Measurements from ENCODE around the gene PRKAG2.

The PRKAG2 gene

DNA sequence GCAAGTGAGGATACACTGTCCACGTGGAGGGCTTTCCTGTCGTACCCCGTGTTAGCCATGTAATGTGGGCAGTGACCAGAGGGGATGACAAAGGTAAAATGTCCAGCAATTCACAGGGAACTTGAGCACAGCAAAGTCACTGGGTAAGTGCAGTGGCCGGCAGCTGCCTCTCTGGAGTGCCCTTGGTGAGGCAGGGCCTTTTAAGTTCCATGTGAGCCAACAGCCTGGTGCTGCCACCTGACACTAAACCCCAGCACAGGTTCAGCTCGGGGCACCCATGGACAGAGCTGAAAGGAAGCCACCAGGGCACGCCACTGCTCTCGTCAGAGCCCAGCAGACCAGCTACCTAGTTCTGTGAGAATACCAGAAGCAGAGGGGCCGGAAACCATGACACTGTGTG lies 168.3 kb downstream of the PRKAG2 start:
- H3K9me3 ChIP-seq (ENCODE audit: control insufficient read depth, low read length): no peaks in the 10 kb centered on the region

DNA sequence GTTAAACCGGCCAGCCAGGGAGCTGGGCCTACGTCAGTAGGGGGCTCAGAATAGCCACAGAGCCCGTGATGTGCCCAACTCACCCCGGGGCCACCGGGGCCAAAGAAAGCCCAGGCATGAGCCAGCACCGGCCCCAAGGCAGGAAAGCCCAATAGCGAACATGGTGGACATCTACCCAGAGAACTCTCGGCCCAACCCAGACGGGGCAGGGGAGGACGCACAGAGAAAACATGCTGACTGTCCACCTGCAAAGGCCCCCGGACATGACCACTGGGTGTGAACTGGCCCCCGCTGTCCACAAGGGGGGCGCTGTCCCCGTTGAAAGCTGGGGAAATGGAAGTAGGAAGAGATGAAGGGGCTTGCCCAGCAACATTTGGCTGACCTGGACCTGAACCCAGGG lies 169.2 kb downstream of the PRKAG2 start:
- Histone ChIP-seq H3K27ac (no peak overlapping the region), H3K27me3 (ENCODE audit: control insufficient read depth, insufficient read depth, low read length) (no peaks in the 10 kb centered on the region), H3K4me3 (ENCODE audit: low read depth, low read length) (no peak overlapping the region), H3K4me1 (peaks cover 11% of the 10 kb centered on the region), H3K9ac (no peak overlapping the region), H3K79me2 (no peaks in the 10 kb centered on the region), H2AFZ (no peak overlapping the region), H3K36me3 (ENCODE audit: control insufficient read depth, insufficient read depth, low read length) (no peaks in the 10 kb centered on the region), H3K4me2 (ENCODE audit: low read length) (no peak overlapping the region), H3K9me3 (ENCODE audit: control insufficient read depth, low read length) (no peaks in the 10 kb centered on the region)
- TF ChIP-seq, protein P1, sequence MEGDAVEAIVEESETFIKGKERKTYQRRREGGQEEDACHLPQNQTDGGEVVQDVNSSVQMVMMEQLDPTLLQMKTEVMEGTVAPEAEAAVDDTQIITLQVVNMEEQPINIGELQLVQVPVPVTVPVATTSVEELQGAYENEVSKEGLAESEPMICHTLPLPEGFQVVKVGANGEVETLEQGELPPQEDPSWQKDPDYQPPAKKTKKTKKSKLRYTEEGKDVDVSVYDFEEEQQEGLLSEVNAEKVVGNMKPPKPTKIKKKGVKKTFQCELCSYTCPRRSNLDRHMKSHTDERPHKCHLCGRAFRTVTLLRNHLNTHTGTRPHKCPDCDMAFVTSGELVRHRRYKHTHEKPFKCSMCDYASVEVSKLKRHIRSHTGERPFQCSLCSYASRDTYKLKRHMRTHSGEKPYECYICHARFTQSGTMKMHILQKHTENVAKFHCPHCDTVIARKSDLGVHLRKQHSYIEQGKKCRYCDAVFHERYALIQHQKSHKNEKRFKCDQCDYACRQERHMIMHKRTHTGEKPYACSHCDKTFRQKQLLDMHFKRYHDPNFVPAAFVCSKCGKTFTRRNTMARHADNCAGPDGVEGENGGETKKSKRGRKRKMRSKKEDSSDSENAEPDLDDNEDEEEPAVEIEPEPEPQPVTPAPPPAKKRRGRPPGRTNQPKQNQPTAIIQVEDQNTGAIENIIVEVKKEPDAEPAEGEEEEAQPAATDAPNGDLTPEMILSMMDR (IDR thresholded peaks at IDR 0.05): no peak

More for the DNA sequence above, 168.3 kb downstream of the PRKAG2 start:
- no peak overlapping the region for H2AFZ ChIP-seq
- H3K4me2 ChIP-seq (ENCODE audit: low read length): no peak overlapping the region
- peaks cover 14% of the 10 kb centered on the region for H3K4me1 ChIP-seq
- H3K4me3 ChIP-seq (ENCODE audit: low read depth, low read length): no peak overlapping the region
- H3K79me2 ChIP-seq: no peaks in the 10 kb centered on the region
- no peaks in the 10 kb centered on the region for H3K36me3 ChIP-seq (ENCODE audit: control insufficient read depth, insufficient read depth, low read length)
- H3K27me3 ChIP-seq (ENCODE audit: control insufficient read depth, insufficient read depth, low read length): no peaks in the 10 kb centered on the region
- H3K27ac ChIP-seq: no peak overlapping the region
- TF ChIP-seq, protein P1 (IDR thresholded peaks at IDR 0.05): no peak
- no peak overlapping the region for H3K9ac ChIP-seq

- Histone ChIP-seq H3K79me2 (no peaks in the 10 kb centered on the region), H3K9ac (no peak overlapping the region), H3K4me2 (ENCODE audit: low read length) (no peak overlapping the region), H3K9me3 (ENCODE audit: control insufficient read depth, low read length) (no peaks in the 10 kb centered on the region), H3K36me3 (ENCODE audit: control insufficient read depth, insufficient read depth, low read length) (no peaks in the 10 kb centered on the region), H3K4me1 (peaks cover 4% of the 10 kb centered on the region), H3K4me3 (ENCODE audit: low read depth, low read length) (no peak overlapping the region), H3K27ac (no peak overlapping the region), H2AFZ (no peak overlapping the region), H3K27me3 (ENCODE audit: control insufficient read depth, insufficient read depth, low read length) (no peaks in the 10 kb centered on the region)
- TF ChIP-seq, protein P1 (IDR thresholded peaks at IDR 0.05): no peak
Observed at GRCh38 chr7:151707105-151707469, 169.8 kb downstream of the PRKAG2 start.

DNA sequence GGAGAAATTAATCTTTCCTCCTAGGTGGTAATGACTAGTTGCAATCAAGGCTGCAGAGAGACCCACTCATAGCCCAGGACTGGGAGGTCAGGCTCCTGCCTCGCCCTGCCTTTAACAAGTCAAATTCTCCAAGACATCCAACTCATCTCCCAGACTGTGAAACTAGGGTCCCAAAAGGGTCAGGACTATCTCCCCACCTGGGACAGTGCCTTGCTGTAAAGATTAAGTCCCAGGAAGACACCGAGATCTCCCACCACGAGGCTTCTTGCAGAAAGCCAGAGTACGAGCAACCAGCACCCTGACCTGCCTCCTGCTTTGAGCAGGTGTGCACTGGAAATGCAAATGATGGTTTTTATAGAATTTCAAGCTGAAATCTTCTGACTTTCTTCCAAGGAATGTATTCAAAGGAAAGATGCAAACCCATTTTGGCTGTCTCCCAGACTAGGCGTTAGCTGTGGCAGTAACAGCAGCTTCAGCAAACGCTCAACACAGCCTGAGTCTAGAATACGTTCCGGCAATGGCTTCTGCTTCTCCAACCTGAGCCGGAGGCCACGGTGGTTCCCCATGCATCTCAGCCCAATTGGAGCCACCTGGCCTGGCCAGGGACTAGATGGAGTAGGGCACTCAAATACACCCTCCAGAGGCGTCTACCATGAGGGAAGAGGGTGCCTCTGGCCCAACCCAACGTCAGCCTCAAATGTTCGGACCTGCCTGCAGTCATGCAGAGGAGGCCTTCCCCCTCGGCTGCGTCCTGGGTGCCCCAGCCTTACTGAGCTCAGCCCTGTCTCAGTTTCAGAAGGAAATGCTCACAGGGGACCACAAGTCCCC lies 170.4 kb downstream of the PRKAG2 start:
- TF ChIP-seq, protein P1 (IDR thresholded peaks at IDR 0.05): no peak

More for the DNA sequence above, 170.4 kb downstream of the PRKAG2 start:
- no peaks in the 10 kb centered on the region for H3K4me1 ChIP-seq
- no peaks in the 10 kb centered on the region for H3K36me3 ChIP-seq (ENCODE audit: control insufficient read depth, insufficient read depth, low read length)
- H3K9ac ChIP-seq: no peak overlapping the region
- H3K79me2 ChIP-seq: no peaks in the 10 kb centered on the region
- H3K4me3 ChIP-seq (ENCODE audit: low read depth, low read length): no peak overlapping the region
- no peak overlapping the region for H3K4me2 ChIP-seq (ENCODE audit: low read length)
- no peaks in the 10 kb centered on the region for H3K27me3 ChIP-seq (ENCODE audit: control insufficient read depth, insufficient read depth, low read length)
- no peak overlapping the region for H3K27ac ChIP-seq
- H3K9me3 ChIP-seq (ENCODE audit: control insufficient read depth, low read length): no peaks in the 10 kb centered on the region
- no peak overlapping the region for H2AFZ ChIP-seq
